Measurements from ENCODE around the gene CLASP1.
"Not testable (repeated sequence)": the region's sequence is repeated elsewhere in the genome, so short reads cannot be mapped to it uniquely, and the experiment has no call there.

Gene CLASP1

DNA sequence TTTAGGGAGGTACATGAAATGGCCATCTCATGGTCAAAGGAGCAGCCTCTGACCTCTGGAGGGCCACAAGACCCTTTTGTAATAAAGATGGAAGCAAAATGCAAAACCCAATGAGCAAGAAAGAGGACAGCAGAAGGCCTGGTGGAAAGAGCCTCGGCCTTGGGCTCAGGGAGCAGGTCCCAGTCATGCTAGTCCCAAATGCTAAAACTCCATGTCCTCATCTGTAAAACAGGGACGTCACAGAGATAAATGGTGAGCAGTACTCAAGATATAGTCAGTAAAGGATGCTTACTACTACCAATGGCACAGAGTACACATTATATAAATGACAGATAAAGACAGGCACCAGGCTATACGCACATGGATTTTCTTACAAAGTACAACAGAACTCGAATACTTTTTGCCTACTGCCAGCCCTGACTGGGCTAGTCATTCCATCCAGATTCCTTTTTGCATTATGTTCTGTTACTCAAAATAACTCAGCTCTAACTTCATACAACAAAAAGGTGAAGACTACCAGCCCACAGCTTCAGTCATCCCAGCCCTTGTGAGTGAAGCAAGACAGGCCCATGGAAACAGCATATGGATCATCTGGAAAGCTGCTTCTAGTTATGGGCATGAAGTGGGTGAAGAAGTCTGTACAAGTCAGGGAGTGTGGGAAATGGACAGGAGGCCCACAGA lies 299.4 kb downstream of the CLASP1 start:
- DNase-seq (ENCODE audit: low read depth in 2 of 2): no peak

DNA sequence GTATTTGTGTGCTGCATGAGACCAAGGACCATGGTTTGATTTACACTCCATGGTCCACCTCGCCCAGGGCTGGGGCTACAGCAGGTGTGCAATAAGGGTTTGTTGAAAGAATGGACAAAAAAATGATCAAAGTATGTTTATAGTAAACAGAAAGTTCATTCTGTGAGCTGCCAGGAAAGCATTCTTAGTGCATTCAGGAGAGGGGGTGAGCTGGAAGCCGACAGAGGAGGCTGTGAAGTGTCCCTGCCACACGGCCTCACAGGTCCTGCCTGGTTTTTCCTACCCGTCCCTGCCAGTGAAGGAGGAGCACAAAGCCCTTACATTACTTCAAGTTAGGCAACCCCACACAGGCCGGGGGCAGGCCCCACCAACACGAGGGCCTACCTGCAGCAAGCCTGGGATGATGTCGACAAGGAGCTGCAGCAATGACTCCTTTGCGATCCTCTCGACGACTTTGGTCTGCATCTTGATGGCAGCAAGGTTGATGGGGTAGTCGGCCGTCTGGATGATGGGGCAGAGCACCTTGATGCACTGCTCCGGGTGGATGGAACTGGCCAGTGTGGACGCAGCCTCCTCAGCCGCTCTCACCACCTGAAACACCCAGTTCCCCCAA lies 301.0 kb downstream of the CLASP1 start:
- DNase-seq (ENCODE audit: low read depth in 2 of 2): no peak

DNA sequence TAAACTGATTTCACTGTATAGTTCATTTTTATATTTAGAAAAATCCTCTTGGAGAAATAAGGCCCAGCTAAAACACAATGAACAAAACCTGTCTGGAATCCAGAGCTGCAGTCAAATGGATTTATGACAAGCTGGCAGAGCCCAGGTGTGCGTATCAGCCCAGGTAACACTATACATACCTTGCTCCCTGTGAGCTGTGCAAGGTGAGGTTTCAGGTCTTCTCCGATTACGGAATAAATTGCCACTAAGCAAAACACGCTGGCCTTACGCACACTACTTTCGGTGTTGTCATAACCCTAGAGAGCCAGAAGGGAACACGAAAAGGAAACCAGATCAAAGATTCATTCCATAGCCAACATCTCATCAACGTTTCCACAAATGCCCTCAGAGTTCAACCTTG lies 302.4 kb downstream of the CLASP1 start:
- no peak for DNase-seq (ENCODE audit: low read depth in 2 of 2)

DNA sequence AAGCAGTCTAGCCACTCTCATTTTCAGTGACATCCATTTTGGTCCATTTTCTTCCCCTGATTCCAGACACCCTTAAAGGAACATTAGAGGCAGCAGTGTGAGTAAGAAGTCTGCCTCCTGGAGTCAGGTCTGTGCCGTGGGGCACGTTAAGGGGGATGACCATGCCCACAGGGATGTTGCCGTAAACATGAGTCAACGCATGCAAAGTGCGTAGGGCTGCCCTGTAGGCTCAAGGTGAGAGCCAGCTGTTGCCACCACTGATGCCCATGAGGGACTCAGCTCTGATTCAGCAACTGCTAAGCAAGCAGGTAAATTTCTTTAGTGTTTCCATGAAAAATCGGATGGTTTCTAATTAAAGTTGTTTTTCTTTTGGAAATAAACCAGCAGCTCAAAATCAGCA lies 302.9 kb downstream of the CLASP1 start:
- no peak for DNase-seq (ENCODE audit: low read depth in 2 of 2)

DNA sequence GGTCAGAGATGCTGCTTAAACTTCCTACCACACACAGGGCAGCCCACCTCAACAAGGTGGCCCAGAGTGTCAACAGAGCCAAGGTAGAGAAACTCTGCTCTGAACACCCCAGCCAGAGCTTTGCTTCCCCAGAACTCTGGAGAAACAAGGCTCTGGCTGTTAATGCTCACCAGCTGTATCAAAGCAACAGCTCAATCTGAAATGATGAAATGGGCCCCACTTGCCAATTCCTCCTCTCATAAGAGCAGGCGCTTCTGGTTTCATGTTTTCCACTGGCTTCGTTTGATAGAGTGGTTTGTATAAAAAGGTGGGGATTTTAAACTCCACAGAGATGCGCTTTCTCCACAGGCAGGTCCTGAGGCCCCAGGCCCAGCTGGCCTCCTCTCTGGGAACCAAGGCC lies 303.4 kb downstream of the CLASP1 start:
- no peak for DNase-seq (ENCODE audit: low read depth in 2 of 2)

DNA sequence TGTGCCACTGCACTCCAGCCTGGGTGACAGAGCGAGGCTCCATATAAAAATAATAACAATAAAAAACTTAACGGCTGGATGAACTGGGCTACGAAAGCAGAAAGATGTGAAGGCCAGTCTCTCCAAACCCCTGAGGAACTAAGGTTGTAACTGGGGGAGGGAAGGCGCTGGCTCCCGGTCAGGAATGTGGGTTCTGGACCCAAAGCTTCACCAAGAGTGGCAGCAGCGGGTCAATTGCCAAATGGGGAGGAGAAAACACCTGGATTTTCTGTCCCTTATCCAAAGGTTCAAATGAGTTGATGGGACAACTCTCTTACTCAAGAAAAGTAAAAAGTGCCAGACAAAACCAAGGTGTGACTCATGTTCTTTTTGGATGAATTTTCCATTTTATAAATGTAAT lies 304.2 kb downstream of the CLASP1 start:
- DNase-seq (ENCODE audit: low read depth in 2 of 2): no peak

DNA sequence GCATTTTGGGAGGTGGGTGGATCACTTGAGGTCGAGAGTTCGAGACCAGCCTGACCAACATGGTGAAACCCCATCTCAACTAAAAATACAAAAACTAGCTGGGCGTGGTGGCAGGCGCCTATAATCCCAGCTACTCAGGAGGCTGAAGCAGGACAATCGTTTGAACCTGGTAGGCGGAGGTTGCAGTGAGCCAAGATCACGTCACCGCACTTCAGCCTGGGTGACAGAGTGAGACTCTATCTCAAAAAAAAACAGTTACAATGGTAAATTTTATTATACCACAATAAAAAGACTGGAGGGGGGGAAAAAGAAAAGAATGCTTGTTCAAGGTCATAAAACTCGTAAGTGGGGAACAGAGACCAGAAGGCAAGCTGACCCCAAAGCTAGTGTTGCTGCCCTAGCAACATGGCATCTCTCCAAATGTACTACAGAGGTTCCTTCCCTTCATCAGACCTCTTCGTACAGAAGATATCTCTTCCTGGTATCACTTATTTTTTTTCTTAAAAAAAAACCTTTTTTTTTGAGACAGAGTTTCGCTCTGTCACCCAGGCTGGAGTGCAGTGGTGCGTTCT lies 305.3 kb downstream of the CLASP1 start:
- not testable (repeated sequence) for DNase-seq (ENCODE audit: low read depth in 2 of 2)

DNA sequence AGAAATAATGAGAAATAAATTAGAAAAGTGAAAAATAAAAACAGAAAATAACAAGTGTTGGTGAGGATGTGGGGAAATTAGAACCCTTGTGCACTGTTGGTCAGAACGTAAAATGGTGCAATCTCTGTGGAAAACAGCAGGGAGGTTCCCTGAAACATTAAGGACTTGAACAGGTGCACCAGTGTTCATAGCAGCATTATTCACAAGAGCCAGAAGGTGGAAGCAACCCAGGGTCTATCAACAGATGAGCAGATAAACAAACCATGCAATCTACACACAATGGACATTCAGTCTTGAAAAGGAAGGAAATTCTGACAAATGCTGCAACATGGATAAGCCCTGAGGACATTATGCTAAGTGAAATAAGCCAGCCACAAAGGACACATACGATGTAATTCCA lies 306.1 kb downstream of the CLASP1 start:
- DNase-seq (ENCODE audit: low read depth in 2 of 2): no peak

DNA sequence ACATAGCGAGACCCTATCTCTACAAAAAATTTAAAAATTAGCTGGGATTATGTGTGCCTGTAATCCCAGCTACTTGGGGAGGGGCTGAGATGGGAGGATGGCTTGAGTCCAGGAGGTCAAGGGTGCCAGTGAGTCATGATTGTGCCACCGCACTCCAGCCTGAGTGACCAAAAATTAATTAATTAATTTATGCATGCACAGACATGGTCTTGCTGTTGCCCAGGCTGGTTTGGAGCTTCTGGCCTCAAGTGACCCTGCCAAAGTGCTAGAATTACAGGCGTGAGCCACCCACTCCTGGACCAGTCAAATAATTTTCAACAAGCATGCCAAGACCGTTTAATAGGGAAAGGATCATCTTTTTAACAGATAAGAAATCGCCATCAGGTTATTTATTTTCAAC lies 306.5 kb downstream of the CLASP1 start:
- no peak for DNase-seq (ENCODE audit: low read depth in 2 of 2)

DNA sequence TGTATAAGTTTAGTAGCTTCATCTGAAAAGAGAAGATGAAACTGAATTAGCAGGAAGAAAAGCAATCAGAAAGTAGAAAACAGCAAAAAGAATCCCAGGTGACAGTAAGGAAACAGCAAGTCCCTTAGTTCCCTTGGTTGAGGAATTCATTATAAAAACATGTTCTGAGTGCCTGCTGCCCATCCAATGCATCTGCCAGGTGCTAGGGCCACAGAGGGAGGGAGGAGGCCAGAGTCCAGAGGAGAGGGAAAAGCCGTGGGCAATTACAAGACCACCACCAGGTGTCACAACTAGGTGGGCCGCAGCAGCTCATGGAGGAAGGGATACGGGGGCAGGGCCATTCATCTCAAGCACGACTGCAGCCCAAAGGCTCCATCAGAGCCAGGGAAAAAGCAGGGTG lies 308.3 kb downstream of the CLASP1 start:
- no peak for DNase-seq (ENCODE audit: low read depth in 2 of 2)

DNA sequence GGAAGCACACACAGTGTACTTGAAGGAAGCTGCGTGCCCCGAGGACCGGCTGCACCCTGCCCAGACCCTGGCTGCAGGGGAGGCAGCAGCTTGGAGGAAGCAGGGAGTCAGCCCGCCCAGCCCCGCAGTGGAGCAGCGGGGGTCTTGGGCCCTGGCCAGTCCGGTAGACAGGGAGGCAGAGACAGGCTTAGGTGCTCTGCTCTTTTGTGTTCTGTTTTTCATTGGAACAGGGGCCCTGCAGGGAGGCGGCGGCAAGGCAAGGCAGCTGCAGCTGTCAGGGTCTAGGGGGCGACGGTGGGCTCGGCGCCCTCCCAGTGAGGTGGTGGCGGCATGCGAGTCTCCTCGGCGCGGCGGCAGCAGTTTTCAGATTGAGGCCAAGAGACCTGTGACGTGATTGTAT lies 311.0 kb downstream of the CLASP1 start:
- no peak for DNase-seq (ENCODE audit: low read depth in 2 of 2)

DNA sequence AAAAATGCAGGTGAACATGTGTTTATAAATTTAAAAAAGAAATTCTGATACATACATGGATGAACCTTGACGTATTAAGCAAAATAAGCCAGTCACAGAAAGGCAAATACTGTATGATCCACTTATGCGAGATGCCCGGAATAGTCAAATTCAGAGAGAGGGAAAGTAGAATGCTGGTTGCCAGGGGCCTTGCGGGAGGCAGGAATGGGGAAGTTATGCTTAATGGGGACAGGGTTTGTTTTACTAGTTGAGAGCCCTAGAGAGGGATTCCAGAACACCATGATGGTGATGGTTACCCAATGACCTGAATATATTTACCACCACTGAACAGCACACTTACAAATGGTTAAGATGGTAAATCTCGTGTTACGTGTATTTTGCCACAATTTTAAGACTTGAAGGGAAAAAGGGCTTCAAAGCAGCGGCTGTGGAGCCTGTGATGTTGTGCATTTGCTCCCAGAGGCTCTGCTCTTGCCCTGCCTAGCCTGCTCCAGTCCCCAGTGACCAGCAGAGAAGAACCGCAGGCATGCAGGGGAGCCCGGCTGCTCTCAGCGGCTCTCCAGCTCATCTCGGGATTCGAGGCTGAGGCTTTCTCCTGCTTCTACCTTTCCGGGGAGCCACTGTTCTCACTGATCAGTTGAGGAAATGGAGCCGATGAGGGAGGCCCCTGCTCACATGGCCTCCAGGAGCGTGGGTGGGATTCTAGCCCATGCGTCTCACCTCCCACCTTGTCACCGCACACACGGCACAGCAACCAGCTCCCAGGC lies 312.6 kb downstream of the CLASP1 start:
- DNase-seq (ENCODE audit: low read depth in 2 of 2): no peak

DNA sequence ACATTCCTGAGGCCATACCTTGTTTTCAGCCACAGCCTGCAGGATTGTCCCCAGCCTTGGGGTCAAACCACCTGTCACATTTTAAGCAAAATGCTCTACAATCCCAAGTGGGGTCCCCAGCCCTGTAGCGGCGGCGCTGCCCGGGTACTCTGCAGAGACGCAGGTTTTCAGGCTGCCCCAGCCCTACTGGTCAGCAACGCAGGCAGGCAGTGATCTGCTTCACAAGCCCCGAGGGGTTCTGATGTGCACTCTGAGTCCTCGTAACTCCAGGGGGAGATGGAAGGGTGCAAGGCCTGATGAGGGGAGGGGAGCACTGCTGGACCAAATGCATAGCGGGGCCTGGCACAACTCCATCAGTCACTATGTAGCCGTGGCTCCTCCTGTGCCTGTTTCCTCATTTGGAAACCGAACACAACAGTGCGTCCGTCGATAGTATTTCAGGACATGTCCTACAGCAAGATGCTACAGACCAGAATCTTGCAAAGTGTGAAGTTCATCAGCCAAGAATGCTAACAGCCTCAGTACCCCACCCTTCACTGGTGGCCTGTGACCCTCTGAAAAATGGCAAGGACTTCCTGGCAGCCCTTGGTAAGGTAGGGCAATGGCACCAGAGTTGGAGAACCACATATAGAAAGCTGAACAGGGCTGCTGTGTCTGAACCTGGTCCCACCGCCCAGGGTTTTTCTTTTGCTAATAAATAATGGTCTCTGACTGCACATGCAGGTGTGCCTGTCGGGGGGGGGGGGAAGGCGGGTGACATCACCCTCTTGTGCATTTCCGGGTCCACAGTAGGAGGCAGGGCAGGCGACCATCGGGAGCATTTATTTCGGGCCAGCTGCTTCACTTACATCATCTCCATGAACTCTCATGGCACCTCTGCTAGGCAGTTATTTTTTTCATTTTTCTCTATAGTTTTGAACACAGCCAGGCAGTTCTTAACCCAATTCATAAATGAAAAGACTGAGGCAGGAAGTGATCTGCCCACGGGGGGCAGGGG lies 313.7 kb downstream of the CLASP1 start:
- DNase-seq (ENCODE audit: low read depth in 2 of 2): no peak

DNA sequence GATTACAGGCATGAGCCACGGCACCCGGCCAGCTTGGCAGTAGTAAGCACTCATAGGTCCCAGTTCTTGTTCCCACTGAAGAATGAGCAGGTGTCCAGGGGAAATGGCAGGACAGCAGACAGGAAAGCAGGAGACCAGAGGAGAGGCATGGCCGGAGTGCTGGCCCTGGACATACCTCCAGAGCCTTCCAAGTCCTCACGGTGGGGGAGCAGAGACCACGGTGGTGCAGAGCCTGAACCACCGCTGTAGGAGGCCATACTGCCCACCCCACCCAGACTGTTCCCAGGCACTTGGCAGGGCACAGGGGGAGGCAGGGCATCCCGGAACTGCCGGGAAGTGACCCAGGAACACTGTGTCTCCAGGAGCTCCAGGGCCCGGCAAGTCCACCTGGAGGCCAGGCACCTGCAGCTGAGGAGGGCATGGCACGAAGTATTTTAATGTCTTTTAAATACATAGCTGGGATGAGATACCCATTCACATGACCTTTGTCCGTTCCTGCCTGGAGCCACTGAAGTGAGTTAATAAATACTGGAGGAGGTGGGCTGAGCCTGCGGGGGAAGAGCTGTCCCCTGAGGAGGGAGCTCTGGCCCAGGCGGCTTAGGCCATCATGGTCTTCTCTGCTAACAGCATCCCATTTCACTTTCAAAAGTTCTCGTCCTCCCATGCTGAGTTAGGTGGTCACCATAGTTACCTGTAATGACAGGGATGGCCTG lies 314.5 kb downstream of the CLASP1 start:
- no peak for DNase-seq (ENCODE audit: low read depth in 2 of 2)

DNA sequence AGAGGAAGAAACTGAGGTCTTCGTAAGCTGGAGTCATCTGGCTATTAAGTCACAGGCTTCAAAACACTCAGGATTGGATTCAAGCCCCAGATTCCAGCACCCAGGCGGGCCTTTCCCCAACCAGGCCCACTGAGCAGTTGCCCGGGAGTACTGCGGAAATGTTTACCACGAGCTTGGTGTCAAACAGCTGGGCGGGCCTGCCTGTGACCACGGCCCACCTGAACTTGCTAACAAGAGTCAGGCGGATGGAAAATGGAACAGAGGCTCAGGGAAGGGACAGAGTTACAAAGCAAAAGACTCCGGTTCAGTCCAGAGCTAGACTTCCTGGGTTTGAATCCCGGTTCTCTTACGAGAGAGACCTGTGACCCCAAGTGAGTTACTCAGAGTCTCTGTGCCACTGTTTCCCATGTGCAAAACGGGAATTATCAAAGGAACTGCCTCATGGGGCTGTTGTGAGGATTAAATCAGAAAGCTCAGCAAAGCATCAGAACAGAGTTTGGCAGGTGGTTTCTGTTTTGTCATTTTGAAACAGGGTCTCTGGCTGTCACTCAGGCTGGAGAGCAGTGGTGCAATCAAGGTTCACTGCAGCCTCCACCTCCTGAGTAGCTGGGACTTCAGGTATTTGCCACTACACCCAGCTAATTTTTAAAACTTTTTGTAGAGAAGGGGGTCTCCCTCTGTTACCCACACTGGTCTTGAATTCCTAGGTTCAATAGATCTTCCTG lies 315.3 kb downstream of the CLASP1 start:
- no peak for DNase-seq (ENCODE audit: low read depth in 2 of 2)

DNA sequence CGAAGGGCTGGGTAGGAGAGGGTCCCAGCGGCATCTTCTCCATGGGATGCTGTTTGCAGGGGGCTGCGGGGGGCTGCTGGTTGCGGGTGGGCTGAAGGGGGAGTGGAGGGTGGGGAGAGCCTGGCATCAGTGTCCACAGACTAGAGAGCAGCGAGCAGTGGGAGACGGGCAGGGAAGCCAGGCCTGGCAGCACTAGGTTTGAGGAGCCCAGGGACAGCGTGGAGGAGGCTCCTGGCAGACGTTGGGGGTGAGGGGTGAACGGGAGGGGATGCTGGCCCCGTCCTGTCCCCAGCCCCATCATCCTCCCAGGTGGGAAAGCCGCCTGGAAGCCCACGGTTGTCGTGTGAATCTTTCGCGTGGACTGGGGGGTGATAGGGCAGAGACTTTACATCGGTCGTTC lies 316.0 kb downstream of the CLASP1 start:
- no peak for DNase-seq (ENCODE audit: low read depth in 2 of 2)

DNA sequence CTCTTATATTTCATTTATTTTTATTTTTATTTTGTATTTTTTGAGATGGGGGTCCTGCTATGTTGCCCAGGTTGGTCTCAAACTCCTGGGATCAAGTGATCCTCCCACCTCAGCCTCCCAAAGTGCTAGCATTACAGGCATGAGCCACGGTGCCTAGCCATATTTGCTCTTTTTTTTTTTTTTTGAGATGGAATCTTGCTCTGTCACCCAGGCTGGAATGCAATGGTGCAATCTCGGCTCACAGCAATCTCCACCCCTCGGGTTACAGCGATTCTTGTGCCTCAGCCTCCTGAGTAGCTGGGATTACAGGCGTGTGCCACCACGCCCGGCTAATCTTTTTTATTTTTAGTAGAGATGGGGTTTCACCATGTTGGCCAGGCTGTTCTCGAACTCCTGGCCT lies 317.9 kb downstream of the CLASP1 start:
- not testable (repeated sequence) for DNase-seq (ENCODE audit: low read depth in 2 of 2)

DNA sequence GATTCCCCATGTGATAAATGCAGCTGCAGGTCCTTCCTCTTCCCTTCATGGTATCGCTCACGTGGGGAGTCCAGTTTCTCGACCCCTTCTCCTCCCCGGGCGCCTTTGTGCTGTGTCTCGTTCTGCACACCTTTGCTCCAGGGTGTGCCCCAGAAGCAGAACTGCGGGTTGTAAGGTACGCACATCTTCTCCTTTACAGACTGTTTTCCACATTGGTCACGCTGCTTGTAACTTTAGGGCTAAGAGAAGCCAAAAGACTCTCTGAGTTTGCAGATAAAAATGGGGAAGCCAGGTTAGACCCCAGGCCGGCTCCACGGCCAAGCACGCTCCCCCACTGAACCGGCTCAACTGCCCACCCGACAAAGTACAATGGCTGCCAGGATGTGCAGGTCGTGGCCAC lies 318.3 kb downstream of the CLASP1 start:
- no peak for DNase-seq (ENCODE audit: low read depth in 2 of 2)

DNA sequence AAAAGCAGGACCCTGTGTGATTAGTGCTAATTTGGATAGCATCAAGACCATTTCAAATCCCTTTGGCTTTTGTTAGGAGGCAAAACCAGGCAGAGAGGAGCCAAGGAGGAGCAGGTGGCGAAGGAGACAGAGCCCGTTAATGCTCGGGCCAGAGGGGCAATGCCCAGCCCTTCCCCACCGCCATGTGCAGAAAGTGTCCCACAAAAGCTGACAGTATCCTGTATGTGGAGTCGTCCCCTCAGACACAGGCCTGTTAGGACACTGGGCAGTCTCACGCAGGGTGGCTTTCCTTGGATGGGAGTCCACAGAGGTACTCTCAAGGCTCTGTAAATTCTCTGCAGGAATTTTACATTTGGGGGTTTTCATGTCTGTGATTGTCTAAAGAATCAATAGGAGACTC lies 319.5 kb downstream of the CLASP1 start:
- no peak for DNase-seq (ENCODE audit: low read depth in 2 of 2)

DNA sequence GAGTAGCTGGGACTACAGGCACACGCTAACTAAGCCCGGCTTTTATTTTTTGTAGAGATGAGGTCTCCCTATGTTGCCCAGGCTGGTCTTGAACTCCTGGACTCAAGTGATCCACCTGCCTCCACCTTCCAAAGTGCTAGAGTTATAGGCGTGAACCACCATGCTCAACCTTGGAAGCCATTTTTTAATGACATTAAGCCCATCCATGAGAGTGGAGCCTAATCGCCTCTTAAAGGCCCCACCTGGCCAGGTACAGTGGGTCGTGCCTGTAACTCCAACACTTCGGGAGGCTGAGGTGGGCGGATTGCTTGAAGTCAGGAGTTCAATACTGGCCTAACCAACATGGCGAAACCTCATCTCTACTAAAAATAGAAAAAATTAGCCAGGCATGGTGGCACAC lies 322.6 kb downstream of the CLASP1 start:
- DNase-seq (ENCODE audit: low read depth in 2 of 2): no peak

All from stimulated activated CD8-positive, alpha-beta memory T cell treated with anti-CD3 and anti-CD28 coated beads, Interleukin-7, amount 100 ng/mL, for 4 hours (primary cell).